ENCODE results near the gene KCNIP1.
"Not testable (repeated sequence)": the region's sequence is repeated elsewhere in the genome, so short reads cannot be mapped to it uniquely, and the experiment has no call there.

Gene KCNIP1

DNA sequence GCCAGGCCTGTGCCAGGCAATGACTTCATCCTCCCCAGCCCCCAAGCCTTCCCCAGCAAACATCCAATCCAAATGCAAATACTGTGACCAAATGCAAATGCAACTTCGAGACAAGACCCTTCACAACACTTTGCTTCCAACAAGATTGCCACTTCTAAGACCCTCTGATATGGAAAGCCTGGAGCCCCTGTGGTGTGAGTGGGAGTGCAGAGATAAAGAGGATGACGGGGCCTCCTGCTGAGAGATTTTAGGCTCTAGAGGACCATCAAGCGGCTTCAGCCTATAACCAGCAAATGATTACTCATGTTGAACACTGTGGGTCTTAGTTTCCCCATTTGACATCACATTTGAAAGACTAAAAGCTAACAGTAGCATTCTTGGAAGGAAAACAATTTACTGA lies 233.1 kb downstream of the KCNIP1 start:
- no peak for DNase-seq

DNA sequence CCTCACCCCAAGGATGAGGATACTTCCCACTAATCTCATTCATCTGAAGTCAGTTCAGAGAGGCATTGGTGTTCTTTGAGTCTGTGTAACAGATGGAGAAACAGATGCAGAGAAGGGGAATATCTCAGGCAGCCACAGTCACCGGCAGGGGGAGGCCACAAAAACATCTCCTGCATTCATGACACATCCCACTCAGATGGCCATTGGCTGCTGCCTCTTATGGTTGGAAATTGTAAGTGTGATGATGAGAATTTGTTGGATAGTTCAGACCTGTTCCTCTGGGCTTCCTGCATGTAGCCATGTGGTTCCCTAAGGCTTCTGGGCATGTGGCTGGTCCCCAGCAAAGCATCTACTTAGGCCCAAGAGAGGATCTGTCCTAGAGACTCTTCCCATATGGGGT lies 233.8 kb downstream of the KCNIP1 start:
- no peak for DNase-seq

DNA sequence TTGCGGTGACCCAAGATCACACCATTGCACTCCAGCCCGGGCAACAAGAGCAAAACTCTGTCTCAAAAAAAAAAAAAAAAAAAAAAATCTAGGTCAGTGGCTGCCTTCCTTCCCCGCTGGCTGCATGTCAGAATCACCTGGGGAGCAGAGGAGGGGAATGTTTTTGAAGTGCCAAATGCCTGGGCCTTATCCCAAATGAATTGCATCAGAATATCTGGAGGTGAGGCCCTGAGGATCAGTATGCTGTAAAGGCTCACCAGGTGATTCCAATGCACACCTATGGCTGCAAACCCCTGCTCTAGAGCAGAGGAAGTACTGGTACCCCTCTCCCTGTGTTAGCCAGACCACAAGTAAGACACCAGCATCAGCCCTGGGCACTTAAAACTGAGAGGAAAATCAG lies 235.0 kb downstream of the KCNIP1 start:
- no peak for DNase-seq

DNA sequence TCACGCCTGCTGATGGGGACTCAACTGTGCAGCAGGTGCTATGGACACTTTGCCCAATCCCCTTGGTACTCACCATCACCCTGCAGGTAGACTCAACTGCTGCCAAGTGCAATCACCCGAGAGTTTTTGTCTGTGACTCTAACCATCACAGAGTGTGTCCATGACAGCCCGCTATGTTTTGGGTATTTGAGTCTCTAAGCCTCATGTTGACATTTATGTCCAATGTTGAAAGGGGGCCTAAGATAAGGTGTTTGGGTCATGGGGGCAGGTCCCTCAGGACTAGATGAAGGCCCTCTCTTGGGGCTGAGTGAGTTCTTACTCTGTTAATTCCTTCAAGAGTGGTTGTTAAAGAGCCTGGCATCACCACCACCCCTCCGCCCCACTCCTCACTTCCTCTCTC lies 235.6 kb downstream of the KCNIP1 start:
- no peak for DNase-seq

DNA sequence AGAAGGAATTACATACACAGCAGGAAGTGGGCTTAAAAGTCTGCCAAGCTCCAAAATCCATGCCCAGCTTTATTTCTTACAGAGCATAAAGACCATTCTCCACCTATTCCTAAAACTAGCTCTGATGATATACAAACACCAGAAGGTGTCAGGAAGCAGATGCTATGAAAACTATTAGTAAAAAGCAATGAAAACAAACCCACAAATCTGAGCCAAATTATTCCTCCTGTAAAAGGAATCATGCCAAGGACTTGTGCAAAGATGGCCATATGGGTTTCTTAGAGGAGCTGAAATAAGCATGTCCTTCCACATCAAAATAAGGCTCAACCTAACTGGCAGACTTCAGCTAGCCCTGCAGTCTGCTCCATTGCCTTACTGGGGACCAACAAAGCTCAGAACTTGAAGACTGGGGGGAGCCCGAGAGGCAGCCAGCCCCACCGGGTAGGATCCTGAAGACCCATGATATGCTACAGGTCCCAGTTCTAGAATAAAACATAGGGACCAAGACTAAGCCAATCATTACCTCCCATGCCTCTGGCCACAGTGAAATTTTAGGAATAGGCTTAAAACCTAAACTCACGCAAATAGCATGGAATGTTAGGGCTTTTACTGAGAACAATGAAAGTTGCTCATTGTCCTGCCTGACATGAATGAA lies 236.9 kb downstream of the KCNIP1 start:
- no peak for DNase-seq

DNA sequence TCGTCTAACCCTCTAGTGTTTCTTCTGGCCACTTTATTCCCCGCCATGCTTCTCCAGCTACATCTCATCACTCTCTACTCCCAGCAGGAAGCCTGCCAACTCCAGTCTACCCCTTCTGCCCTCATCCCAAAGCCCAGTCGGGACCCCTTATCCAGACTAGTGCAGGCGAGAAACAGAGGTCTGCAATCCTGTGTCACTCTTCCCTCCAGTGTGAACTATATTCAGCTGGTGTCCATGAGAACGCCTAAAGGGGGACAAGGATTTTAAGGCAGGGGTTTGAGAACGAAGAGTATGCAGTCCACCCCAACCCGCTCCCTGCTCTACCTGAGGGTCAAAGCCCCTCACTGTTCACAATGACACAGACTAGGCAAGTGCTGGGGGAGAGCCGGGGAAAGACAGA lies 238.0 kb downstream of the KCNIP1 start:
- no peak for DNase-seq

DNA sequence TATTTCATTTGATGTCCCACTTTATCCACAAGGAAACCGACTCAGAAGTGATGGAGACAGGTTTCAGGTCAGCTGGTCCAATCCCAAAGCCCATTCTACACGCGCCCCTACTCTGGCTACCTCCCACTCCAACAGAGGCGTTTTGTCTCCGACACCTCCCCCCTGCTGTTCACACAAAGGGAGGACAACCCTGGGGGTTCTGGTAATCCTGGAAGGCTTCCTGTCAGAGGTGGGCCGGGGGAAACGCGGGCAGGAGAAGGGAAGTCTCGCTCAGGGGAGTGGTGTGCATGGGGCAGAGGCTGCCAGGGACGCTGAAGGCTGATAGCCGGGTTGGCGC lies 240.0 kb downstream of the KCNIP1 start:
- DNase-seq: no peak

DNA sequence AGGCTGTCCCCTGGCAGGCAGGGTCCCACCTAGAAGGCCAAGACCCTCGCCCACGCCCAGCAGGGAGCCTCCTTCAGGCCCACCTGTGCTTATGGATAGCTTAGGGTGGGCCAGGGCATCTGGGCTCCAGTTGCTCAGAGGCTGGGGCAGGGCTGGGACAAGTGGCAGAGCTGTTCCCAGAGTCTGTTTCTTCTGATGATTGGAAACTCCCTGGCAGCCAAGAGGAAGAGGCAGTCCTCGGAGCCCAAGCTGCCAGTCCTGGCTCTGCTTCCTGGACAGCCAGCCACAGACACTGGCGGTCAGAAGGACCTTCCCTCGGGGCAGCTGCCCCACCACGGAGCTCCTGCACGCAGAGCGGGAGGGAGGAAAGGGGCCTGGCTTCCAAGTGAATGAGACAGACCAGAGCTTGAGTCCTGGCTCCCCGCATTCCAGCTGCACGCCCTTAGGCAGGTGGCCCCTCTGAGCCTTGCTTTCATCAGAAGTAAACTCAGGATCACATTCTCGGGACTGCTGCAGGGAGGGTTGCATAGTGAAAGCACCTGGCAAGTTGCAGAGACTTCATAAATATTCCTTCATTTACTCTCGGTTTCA lies 241.8 kb downstream of the KCNIP1 start:
- DNase-seq: no peak

DNA sequence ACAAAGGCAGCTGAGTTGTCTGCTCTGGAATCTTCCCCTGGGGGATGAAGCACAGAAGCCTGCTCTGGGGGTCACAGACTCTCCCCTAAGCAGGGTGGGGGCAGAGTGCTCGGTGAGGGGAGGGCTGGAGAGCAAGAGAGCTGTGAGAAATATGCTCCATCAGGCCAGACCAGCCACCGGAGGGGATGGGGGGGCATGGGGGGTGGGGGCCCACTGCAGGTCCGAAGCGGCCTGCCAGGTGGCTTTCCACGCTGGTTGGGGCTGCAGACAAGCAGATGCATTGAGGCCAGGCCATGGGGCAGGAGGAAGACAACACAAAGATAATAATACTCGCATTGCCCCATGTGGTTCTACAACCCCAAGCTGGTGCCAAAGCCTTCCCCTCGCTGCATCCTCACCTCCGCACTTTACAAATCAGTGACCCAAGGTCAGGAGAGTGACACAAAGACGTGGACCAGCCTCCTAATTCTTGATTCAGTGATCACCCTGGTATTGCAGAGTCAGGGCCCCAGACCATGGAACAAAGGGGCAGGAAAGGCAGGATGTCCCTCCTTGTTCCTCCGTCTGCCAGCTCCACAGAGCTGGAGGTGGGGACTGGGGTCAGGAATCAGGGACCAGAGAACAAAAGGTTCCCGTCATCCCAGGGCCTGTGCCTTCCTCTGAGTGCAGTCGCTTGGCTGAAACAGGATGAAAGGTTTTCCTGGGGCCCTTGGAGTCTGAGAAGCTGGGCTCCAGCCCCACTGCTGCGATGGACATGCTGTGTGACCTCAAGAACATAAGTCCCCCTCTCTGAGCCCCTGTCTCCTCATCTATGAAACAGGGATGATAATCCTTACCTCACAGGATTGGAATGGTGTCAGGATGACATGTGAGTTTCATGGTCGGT lies 242.5 kb downstream of the KCNIP1 start:
- no peak for DNase-seq

DNA sequence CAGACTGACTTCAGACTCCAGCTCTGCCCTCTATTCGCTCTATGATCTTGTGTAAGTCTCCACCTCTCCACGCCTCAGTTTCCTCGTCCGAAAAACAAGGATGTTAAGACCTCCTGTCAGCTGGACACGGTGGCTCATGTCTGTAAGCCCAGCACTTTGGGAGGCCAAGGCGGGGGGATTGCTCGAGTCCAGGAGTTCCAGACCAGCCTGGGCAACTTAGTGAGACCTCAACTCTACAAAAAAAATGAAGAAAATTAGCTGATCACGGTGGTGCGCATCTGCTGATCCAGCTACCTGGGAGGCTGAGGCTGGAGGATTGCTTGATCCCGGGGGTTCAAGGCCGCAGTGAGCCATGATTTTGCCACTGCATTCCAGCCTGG lies 243.1 kb downstream of the KCNIP1 start:
- no peak for DNase-seq

DNA sequence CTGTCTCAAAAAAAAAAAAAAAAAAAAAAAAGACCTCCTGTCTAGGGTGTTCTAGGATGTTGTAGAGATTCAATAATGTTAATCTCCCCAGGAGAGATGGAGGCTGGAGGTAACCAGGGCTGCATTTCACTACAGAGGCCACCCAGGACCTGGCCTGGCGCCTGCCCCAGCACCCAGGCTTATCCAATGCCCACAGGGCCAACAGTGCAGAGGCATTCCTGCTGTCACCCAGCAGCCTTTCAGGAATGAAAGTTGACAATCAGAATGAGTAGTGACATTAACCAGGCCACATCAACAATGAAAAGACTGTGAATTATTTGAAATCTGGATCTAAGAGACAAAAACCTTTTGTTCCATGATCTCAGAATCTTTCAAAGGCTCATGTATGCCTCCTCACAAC lies 243.5 kb downstream of the KCNIP1 start:
- no peak for DNase-seq

DNA sequence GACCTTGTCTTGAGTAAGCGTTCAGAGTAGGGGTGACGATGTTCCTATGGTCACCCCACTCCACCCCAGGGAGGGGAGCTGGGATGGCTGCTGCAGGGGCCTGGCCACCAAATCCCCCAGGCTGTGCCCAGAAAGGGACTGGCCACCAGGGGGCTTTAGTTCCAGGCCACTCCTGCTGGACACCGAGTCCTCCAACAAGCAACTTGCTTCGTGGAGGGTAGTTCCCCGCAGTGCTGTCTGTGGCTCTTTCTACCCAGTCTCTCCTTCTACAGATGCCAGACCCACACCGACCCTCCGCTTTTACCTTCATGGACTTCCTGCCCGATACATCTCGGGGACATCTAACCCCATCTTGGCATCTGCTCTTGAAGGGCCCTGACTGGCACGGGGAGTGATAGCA lies 244.0 kb downstream of the KCNIP1 start:
- no peak for DNase-seq

DNA sequence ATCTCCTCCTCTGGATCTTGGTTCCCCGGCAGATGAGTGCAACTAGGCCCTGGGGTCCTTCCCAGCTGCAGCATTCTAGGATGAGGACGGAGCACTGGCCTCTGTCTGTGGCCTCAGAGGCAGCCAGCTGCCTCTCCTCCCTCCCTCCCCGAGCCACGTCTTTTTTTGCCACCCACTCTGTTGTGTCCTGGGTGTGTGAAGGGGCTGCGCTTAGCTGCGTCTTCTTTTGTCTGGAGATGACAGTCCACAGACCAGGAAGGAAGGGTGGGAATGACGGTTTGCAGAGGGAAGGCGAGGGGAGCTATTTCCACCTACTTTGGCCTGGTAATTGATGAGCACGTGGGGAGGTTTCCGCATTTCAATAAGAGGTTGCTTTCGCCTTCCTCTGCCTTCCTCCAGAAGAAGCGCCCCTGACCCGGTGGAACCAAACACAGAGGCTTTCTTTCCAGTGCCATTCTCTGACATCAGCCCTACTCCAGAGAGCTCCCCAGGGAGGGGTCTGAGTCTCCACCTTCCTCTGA lies 245.2 kb downstream of the KCNIP1 start:
- no peak for DNase-seq

DNA sequence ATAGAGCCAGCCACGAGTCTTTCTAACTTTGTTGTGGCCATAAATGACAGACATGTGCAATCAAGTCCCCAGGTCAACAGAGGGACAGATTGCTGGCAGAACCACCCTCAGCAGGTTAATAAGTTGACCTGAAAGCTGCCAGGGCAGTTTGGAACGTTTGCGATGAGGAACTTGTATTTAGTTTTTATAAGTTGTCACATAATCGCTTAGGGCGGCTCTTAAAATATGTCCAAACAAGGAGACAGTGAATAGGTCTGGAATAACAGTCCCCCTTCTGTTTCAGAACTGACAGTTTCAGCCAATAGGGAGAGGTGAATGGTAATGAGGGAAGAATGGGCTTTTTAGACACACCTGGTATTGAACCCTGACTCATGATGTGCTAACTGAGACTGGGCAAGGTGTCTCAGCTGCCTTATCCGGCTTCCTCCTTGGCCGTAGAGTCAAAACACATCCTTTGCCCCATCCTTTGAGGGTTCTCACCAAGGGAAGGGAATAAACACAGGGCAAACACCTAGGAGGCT lies 246.2 kb downstream of the KCNIP1 start:
- no peak for DNase-seq

DNA sequence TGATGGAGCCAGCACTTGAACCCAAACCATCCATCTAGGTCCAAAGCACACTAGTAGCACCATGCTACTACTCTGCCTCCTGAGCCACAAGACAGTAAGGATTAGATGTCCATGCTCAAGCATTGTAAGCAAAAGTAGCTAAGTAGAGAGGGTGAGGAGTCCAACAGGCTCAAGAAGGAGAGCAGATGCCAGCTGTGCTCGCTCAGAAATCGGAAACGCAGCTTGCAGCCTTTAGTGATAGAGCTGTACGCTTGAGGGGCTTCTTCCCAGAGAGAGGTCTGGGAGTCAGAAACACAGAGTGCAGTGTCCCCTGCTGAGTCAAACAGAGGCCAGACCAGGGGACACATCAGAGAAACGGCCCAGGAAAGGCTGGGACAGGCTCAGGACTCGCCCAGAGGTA lies 247.0 kb downstream of the KCNIP1 start:
- no peak for DNase-seq

DNA sequence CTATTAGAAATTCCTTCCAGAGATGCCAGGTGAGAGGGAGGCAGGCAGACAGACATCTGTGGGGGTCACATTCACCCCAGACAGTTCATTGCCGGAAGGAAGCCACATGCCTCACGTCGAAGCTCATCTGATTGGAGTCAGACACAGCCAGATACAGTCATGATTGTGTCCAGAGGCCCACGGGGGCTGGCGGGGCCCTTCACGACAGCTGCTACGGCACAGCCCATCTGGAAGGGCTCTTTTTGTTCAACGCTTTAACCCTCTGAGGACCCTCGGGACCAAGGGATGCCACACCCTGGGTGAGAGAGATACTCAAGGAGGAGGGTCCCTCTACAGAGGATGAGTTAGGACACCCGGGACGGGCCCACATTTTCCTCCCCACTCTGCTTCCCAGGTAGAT lies 247.8 kb downstream of the KCNIP1 start:
- no peak for DNase-seq

DNA sequence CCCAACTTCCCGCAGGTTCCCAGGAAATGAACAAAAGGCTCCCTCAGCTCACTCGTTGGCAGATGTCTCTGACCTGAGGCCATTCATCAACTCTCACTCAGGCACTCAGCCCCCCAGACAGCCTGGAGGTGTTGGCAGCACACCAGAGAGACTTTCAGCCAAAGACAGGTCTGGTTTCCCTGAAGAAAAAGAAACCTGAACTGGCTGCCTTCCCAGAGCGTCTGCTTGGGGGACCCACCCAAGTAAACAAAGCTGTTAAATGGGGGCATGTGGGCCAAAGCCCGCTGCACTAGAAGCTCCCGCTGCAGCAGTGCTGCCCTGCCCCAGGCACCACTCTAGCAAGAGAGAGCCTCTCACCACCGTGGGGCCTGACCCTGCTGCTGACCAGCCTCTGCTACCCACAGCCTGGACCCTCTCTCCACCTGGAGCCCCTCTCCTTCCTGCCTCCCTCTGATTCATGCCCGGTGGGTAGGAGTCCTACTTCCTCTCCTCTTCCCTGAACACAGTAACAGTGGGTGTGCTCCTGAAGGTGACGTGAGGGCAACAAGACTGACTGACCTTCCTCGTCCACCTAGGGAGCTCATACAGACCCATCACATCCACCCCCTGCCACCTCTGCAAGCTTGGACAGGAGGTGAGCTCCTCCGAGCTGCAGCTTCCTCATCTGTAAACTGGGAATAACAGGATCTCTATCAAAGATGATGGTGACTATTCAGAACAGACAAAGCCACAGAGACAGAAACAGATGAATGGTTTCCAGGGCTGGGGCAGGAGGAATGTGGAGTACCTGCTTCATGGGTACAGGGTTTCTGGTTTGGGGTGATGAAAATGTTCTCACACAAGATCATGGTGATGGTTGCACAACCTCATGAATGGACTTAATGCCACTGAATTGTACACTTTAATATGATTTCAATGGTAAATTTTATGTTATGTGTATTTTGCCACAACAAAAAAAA lies 248.7 kb downstream of the KCNIP1 start:
- no peak for DNase-seq

DNA sequence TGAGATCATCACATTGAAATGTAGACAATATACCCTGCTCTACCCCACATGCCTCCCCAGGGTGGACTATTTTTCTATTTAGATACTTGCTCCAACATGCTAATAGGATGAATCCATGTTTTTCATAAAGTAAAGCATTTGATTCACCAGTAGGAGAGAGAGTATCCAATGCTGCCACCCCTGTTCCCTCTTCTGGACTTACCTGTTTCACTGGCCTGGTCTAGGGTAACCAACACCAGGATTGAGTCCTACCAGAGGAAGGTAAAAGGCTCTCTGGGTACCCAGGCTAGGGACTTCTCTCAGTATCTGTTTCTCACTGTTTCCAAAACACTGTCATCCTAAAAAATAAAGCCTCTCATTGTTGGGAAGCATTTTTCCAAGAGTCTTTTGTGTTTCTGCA lies 249.5 kb downstream of the KCNIP1 start:
- DNase-seq: no peak

DNA sequence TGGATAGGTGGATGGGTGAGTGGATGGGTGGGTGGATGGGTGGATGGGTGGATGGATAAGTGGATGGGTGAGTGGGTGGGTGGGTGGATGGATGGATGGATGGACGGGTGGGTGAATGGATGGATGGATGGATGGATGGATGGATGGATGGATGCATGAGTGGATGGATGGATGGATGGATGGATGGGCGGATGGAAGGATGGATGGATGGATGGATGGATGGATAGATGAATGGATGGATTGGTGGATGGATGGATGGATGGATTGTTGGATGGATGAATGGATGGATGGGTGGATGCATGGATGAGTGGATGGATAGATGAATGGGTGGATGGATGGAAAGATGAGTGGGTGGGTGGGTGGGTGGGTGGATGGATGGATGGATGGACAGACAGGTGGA lies 250.7 kb downstream of the KCNIP1 start:
- DNase-seq: not testable (repeated sequence)

DNA sequence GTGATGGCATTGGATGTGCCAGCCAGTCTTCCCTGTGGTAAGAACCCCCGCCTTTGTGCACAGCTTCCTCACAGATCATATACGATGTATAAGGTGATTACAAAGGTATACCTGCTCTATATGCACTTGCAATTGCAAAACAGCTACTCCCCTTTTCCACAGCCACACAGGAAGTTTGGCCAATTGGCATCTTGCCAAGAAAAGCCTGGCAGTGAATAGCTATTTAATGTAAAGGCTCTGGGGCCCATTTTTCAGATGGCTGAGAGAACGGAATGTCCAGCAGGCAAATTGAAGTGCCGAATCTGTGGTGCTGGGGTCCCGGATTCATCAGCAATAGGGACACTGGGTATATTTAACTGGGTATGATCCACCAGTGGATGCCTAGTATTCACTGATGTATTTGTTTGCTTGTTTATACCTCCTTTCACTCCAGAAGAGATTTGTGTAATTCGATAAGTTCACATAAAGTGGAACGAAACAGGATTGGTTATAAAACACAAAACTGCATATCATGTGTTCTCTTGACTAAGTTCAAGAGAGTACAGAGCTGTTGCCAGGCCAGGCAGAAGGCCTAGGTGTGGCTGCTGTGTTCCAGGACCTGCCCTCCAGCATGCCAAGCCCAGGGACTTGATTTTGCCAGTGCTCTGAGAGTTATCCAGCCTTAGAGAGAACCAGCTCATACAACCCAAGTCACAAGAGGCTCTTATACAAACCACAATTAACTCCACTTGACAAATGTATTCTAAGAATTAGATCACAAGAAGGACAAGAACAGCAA lies 252.0 kb downstream of the KCNIP1 start:
- DNase-seq: no peak

DNA sequence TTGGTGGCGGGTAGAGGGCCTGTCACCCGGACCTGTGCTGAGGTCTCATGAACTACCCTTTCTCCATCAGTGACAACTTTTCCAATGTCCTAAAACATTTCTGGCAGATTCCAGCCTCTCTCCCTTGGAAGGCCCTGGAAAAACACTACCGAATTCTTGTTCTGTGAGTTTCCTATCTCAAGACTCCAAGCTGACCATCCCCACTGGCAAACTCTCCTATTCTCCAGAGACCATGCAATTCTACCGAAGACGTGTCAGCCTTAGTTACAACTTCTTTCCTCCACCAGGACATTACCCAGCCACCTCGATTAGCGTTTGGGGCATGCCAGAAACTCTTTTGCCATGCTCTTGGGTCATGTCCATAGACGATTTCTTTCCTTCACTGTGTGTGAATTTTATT lies 252.9 kb downstream of the KCNIP1 start:
- no peak for DNase-seq

DNA sequence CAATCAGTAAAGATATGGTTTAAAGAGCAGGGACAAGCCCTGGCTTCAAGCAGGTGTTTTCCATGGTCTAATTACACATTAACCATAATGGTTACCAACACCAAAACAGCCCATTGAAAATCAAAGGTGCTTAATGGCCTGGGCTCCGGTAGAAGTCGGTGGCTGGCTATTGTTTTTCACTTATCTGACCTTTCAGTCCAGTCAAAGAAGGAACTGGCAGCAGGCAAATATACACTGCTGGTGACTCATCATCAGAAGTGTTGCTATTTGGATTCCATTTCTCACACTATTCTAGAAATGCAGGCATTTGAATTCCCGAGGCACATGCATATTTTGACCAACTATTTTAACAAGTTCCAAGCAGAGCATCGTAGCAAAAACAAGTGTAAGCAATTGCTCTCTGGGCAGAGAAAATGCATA lies 253.4 kb downstream of the KCNIP1 start:
- no peak for DNase-seq

Data from central memory CD4-positive, alpha-beta T cell (primary cell).